ENCODE measurements around the gene LCORL. TPM values are rescaled to one million over a fixed set of nuclear protein-coding genes. Genes with fewer than 3 reads are reported as not detected.
A peak's percentile ranks its signal among the peaks of the same experiment; 100 is the strongest.

Gene LCORL
- total and polyA plus RNA-seq, 9 of the 15 experiments (the other 6 are each of a cell fraction or from before 2014, with no cell fraction given) = 3.1 to 24.5 (median 11.1) TPM

- TF ChIP-seq CEBPG (CRISPR knock-in tag; IDR thresholded peaks at IDR 0.05) = no peak
- TF ChIP-seq CEBPG (tag; conservative IDR thresholded peaks at IDR 0.05 in 1 of 2, IDR thresholded peaks at IDR 0.05 in 1 of 2) = peak; percentile 55 to 78
- TF ChIP-seq SLC30A9 (CRISPR knock-in tag; IDR thresholded peaks at IDR 0.05) = no peak
- TF ChIP-seq SMARCE1 (IDR thresholded peaks at IDR 0.05) = no peak
- TF ChIP-seq CEBPB (tag; IDR thresholded peaks at IDR 0.05) = peak; percentile 45
- TF ChIP-seq, protein P1, sequence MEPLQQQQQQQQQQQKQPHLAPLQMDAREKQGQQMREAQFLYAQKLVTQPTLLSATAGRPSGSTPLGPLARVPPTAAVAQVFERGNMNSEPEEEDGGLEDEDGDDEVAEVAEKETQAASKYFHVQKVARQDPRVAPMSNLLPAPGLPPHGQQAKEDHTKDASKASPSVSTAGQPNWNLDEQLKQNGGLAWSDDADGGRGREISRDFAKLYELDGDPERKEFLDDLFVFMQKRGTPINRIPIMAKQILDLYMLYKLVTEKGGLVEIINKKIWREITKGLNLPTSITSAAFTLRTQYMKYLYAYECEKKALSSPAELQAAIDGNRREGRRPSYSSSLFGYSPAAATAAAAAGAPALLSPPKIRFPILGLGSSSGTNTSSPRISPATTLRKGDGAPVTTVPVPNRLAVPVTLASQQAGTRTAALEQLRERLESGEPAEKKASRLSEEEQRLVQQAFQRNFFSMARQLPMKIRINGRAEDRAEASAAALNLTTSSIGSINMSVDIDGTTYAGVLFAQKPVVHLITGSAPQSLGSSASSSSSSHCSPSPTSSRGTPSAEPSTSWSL (CRISPR knock-in tag; IDR thresholded peaks at IDR 0.05; ENCODE audit: borderline replicate concordance) = no peak
- TF ChIP-seq ZNF239 (CRISPR knock-in tag; IDR thresholded peaks at IDR 0.05) = no peak
- TF ChIP-seq ZNF133 (CRISPR knock-in tag; IDR thresholded peaks at IDR 0.05) = no peak
- TF ChIP-seq KLF1 (tag; IDR thresholded peaks at IDR 0.05) = no peak
- no peak for TF ChIP-seq GABPB1 (CRISPR knock-in tag; IDR thresholded peaks at IDR 0.05)
- no peak for TF ChIP-seq TRIM28 (IDR thresholded peaks at IDR 0.05)
- TF ChIP-seq HNRNPLL (IDR thresholded peaks at IDR 0.05; ENCODE audit: low read depth, low read length, poor library complexity, severe bottlenecking) = no peak
Observed at GRCh38 chr4:17981063-17981462, 40.5 kb downstream of the LCORL start (continued).

DNA sequence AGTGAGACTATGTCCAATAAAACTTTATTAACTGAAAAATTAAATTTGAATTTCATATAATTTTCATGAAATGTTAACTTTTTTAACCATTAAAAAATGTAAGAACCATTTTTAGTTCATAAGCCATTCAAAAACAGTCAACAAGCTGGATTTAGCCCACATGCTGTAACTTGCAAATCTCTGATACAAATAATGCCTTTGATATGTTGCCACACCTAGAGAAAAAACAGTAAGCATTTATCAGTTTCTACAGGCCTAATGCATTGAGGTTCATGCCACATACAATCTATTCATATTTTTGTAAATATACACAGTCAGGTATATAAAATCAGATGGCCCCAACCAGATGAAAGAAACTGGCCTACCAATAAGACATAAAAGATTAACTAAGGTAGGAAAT, 52.8 kb downstream of the LCORL start:
- no peak overlapping the region for H2AFZ ChIP-seq (ENCODE audit: low read depth, low read length)
- no peaks in the 10 kb centered on the region for H3K9me1 ChIP-seq (ENCODE audit: control insufficient read depth, insufficient read depth, low read length)
- in situ Hi-C loops (cut with MboI) (no loop called here), intact Hi-C loops (cut with micrococcal nuclease) (no loop called here)
- CTCF ChIA-PET (ENCODE audit: low intra/inter-chr PET ratio) = no interaction called here
- H4K20me1 ChIP-seq (replicated peaks; ENCODE audit: control insufficient read depth, insufficient read depth, low read length) = no peaks in the 10 kb centered on the region
- H3K4me1 ChIP-seq (replicated peaks in 1 of 2; ENCODE audit: control insufficient read depth in 2 of 2, insufficient read depth in 2 of 2, low read length in 2 of 2) = no peaks in the 10 kb centered on the region
- no peak overlapping the region for H3K27ac ChIP-seq (ENCODE audit: extremely low read depth, low read depth, low read length)
- H3K9me3 ChIP-seq (replicated peaks; ENCODE audit: control insufficient read depth, insufficient read depth, low read depth, low read length) = no peaks in the 10 kb centered on the region
- FAIRE-seq = no peak
- POLR2A ChIA-PET = no interaction called here
- H3K27me3 ChIP-seq (ENCODE audit: control insufficient read depth in 2 of 2, insufficient read depth in 2 of 2, low read length in 2 of 2) = no peaks in the 10 kb centered on the region
- H3K4me2 ChIP-seq (ENCODE audit: insufficient read depth, low read length) = no peak overlapping the region
- no peak overlapping the region for H3K4me3 ChIP-seq
- peaks cover 14% of the 10 kb centered on the region; the same call in 2 of the 3 replicates for H3K79me2 ChIP-seq (ENCODE audit: control insufficient read depth, insufficient read depth, low read length)
- no peaks in the 10 kb centered on the region for H3K36me3 ChIP-seq (ENCODE audit: control insufficient read depth, insufficient read depth, low read length)
- no peak overlapping the region for H3K9ac ChIP-seq (ENCODE audit: insufficient read depth in 1 of 2, low read depth in 2 of 2, low read length in 2 of 2)
- no peak for TF ChIP-seq PYGO2 (tag; IDR thresholded peaks at IDR 0.05)
- no peak for TF ChIP-seq RBM34 (IDR thresholded peaks at IDR 0.05; ENCODE audit: borderline replicate concordance, insufficient read depth, low read length)
- no peak for TF ChIP-seq ZBTB7A (IDR thresholded peaks at IDR 0.05; ENCODE audit: borderline replicate concordance, control insufficient read depth, low read depth, low read length)
- no peak for TF ChIP-seq SRSF1 (IDR thresholded peaks at IDR 0.05; ENCODE audit: low read depth, low read length)
- TF ChIP-seq NFXL1 (CRISPR knock-in tag; IDR thresholded peaks at IDR 0.05) = no peak
- TF ChIP-seq NRF1 (conservative IDR thresholded peaks at IDR 0.05 in 1 of 2, IDR thresholded peaks at IDR 0.05 in 1 of 2) = no peak
- TF ChIP-seq ERF (CRISPR knock-in tag; IDR thresholded peaks at IDR 0.05) = no peak
- no peak for TF ChIP-seq CGGBP1 (CRISPR knock-in tag; IDR thresholded peaks at IDR 0.05)
- no peak for TF ChIP-seq MECOM (CRISPR knock-in tag; IDR thresholded peaks at IDR 0.05)
- no peak for DNase-seq (ENCODE audit: extremely low read depth in 1 of 4, low spot score in 3 of 4)
- ATAC-seq = no peak
- no TSS peak for BruUV-seq (replicated peaks)

All from K562 (cell line).